Transverse colon (tissue), 4 donors: Measurements from ENCODE around the gene ZNF571.

ENCODE experiments used
- EP300 ChIP-seq: sonication (generic); formaldehyde crosslinking; IDR thresholded peaks from one replicate; pipeline ENCODE4 v1.6.1; 2017; ENCODE audit warnings: antibody characterized with exemption, low read depth
- POLR2AphosphoS5 ChIP-seq, 3 donors: sonication (generic); formaldehyde crosslinking; IDR thresholded peaks; one replicate each; pipeline ENCODE4 v1.6.1; 2016; ENCODE audit warnings: antibody characterized with exemption in 3 of 3
- TF ChIP-seq, protein P1 (sequence below), 5 experiments: fragments of 200-600 bp in 3 of 5; fragments of 450-650 bp in 2 of 5; sonication (generic) in 3 of 5; IDR thresholded peaks; 1 replicate in 2 of 5; 2 replicates in 3 of 5; pipeline ENCODE4 v1.5.1; 2016 to 2017; ENCODE audit warnings: antibody characterized with exemption in 5 of 5, inconsistent platforms in 3 of 5, mild to moderate bottlenecking in 2 of 5, moderate library complexity in 1 of 5

DNA sequence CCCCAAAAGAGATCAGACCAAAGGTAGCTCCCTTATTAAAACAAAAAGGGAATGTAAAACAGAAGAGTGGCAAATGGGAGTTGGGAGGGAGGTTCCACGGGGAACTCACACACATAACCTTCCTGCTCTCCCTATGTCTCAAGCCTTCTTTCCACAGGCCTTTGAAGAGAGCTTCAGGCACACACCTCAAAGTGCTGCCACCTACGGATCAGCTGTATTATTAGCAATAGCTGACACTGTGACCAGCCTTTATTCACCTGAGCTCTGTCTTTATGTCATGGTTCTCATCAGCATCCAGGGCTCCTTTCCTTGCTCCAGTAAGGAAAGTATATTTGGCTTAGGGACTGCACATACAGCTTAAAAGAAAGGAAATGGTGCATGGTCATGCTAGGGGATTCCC is 11.3 kb downstream of the ZNF571 start:
- TF ChIP-seq EP300 = no peak
- TF ChIP-seq, protein P1, sequence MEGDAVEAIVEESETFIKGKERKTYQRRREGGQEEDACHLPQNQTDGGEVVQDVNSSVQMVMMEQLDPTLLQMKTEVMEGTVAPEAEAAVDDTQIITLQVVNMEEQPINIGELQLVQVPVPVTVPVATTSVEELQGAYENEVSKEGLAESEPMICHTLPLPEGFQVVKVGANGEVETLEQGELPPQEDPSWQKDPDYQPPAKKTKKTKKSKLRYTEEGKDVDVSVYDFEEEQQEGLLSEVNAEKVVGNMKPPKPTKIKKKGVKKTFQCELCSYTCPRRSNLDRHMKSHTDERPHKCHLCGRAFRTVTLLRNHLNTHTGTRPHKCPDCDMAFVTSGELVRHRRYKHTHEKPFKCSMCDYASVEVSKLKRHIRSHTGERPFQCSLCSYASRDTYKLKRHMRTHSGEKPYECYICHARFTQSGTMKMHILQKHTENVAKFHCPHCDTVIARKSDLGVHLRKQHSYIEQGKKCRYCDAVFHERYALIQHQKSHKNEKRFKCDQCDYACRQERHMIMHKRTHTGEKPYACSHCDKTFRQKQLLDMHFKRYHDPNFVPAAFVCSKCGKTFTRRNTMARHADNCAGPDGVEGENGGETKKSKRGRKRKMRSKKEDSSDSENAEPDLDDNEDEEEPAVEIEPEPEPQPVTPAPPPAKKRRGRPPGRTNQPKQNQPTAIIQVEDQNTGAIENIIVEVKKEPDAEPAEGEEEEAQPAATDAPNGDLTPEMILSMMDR (IDR thresholded peaks at IDR 0.05) = no peak
- no peak for TF ChIP-seq POLR2AphosphoS5 (IDR thresholded peaks at IDR 0.05)
